CD14-positive monocyte (primary cell): Measurements from ENCODE around the gene RETREG2. TPM values are rescaled to one million over a fixed set of nuclear protein-coding genes. Genes with fewer than 3 reads are reported as not detected.

Experiments used
- DNase-seq, 3 donors: peaks; one replicate each; pipeline ENCODE4 v3.0.0-alpha.2; 2011 to 2022
- H2AFZ ChIP-seq: 2 replicates; pipeline ENCODE4 v1.6.0; 2012; ENCODE audit warnings: mild to moderate bottlenecking, low read depth, low read length, inconsistent platforms; ENCODE audit not compliant: insufficient read depth, poor library complexity, severe bottlenecking
- H3K27ac ChIP-seq, 2 donors: 1 replicate in 1 of 2; 2 replicates in 1 of 2; pipeline ENCODE4 v1.5.1; 2012 to 2013; ENCODE audit warnings: low read length in 2 of 2, control low read depth in 1 of 2, inconsistent platforms in 1 of 2, low read depth in 1 of 2, mild to moderate bottlenecking in 1 of 2
- H3K27me3 ChIP-seq, 2 donors: one replicate each; pipeline versions ENCODE4 v1.6.0 to v1.6.1; 2011 to 2013; ENCODE audit warnings: low read length in 2 of 2; ENCODE audit not compliant: control insufficient read depth in 2 of 2, insufficient read depth in 2 of 2
- H3K36me3 ChIP-seq, 2 donors: replicated peaks in 1 of 2; 1 replicate in 1 of 2; 2 replicates in 1 of 2; pipeline versions ENCODE4 v1.5.1 to v1.6.1; 2012 to 2013; ENCODE audit warnings: low read length in 2 of 2, control low read depth in 1 of 2, inconsistent platforms in 1 of 2, mild to moderate bottlenecking in 1 of 2; ENCODE audit not compliant: insufficient read depth in 2 of 2, control insufficient read depth in 1 of 2
- H3K4me1 ChIP-seq, 2 donors: 1 replicate in 1 of 2; 2 replicates in 1 of 2; pipeline versions ENCODE4 v1.5.1 to v1.6.1; 2012 to 2013; ENCODE audit warnings: low read length in 2 of 2, control low read depth in 1 of 2, inconsistent platforms in 1 of 2, mild to moderate bottlenecking in 1 of 2, moderate library complexity in 1 of 2; ENCODE audit not compliant: insufficient read depth in 2 of 2, control insufficient read depth in 1 of 2
- H3K4me2 ChIP-seq: replicated peaks from 2 replicates; pipeline ENCODE3; 2012; ENCODE audit warnings: low read length, moderate library complexity, mild to moderate bottlenecking; ENCODE audit not compliant: poor library complexity, severe bottlenecking; ENCODE audit errors: extremely low read depth
- H3K4me3 ChIP-seq, 3 experiments: fragments of 200-600 bp in 1 of 3; sonication (generic) in 1 of 3; replicated peaks in 1 of 3; 1 replicate in 2 of 3; 2 replicates in 1 of 3; pipeline ENCODE4 v1.5.1; 2011 to 2013; ENCODE audit warnings: low read length in 3 of 3, mild to moderate bottlenecking in 3 of 3, control low read depth in 2 of 3, low read depth in 2 of 3, inconsistent platforms in 1 of 3, moderate library complexity in 1 of 3
- H3K79me2 ChIP-seq: 2 replicates; pipeline ENCODE4 v1.6.0; 2012; ENCODE audit warnings: mild to moderate bottlenecking, control low read depth, inconsistent platforms, low read length, moderate library complexity; ENCODE audit not compliant: insufficient read depth
- H3K9ac ChIP-seq: 2 replicates; pipeline ENCODE4 v1.6.0; 2017; ENCODE audit warnings: low read length, mild to moderate bottlenecking; ENCODE audit not compliant: insufficient read depth, poor library complexity, severe bottlenecking
- H3K9me3 ChIP-seq, 2 donors: replicated peaks in 1 of 2; 1 replicate in 1 of 2; 2 replicates in 1 of 2; pipeline versions ENCODE4 v1.5.1 to v1.6.1; 2012 to 2013; ENCODE audit warnings: low read length in 2 of 2, control low read depth in 1 of 2; ENCODE audit not compliant: control insufficient read depth in 1 of 2, insufficient read depth in 1 of 2
- H4K20me1 ChIP-seq: 2 replicates; pipeline ENCODE4 v1.6.0; 2012; ENCODE audit warnings: mild to moderate bottlenecking, low read length, control low read depth, moderate library complexity; ENCODE audit not compliant: insufficient read depth
- H3K27ac Mint-ChIP-seq, 7 donors: one replicate each; pipeline ENCODE4 v1.8.0; 2020; ENCODE audit warnings: mild to moderate bottlenecking in 7 of 7, mixed read lengths in 7 of 7, moderate library complexity in 6 of 7, inconsistent platforms in 2 of 7
- H3K27me3 Mint-ChIP-seq, 3 donors: one replicate each; pipeline ENCODE4 v1.8.0; 2021 to 2022; ENCODE audit warnings: low read depth in 3 of 3, mild to moderate bottlenecking in 3 of 3, mixed read lengths in 3 of 3, moderate library complexity in 3 of 3, inconsistent platforms in 1 of 3
- H3K36me3 Mint-ChIP-seq, 2 donors: one replicate each; pipeline ENCODE4 v1.8.0; 2020; ENCODE audit warnings: mixed read lengths in 2 of 2, inconsistent platforms in 1 of 2, mild to moderate bottlenecking in 1 of 2
- H3K4me1 Mint-ChIP-seq: one replicate; pipeline ENCODE4 v1.8.0; 2020; ENCODE audit warnings: mild to moderate bottlenecking, mixed read lengths
- H3K4me3 Mint-ChIP-seq, 2 donors: one replicate each; pipeline ENCODE4 v1.8.0; 2020; ENCODE audit warnings: mild to moderate bottlenecking in 2 of 2, mixed read lengths in 2 of 2, moderate library complexity in 1 of 2
- H3K9me3 Mint-ChIP-seq, 7 donors: one replicate each; pipeline ENCODE4 v1.8.0; 2020 to 2022; ENCODE audit warnings: mixed read lengths in 7 of 7, mild to moderate bottlenecking in 6 of 7, moderate library complexity in 6 of 7, inconsistent platforms in 2 of 7
- CTCF ChIP-seq: fragments of 200-600 bp; IDR thresholded peaks from one replicate; pipeline ENCODE4 v1.8.0; 2022; ENCODE audit warnings: antibody characterized with exemption, mild to moderate bottlenecking
- WGBS: methylation state at CpG from one replicate; pipeline ENCODE4 v1.1.5; 2013; ENCODE audit warnings: missing lambda C conversion rate; ENCODE audit not compliant: insufficient coverage; 5-methylcytosine and 5-hydroxymethylcytosine counted together
- intact Hi-C, 2 donors: fragments of 100-400 bp; cut with micrococcal nuclease; formaldehyde crosslinking; loops; one replicate each; pipeline versions ENCODE4 v1.15.0 to v1.15.1; 2023
- polyA plus RNA-seq, 3 donors: library from polyadenylated mRNA; depleted of rRNA in 1 of 3; unstranded in 2 of 3; stranded (reverse) in 1 of 3; fragments of 300-500 nt in 2 of 3; fragments of >200 nt in 1 of 3; fragmentation: Illumina TruSeq in 2 of 3; gene quantifications; 1 replicate in 2 of 3; 2 replicates in 1 of 3; pipeline ENCODE4 v1.2.3, GENCODE V29; 2012 to 2021

Gene RETREG2
- polyA plus RNA-seq, 3 donors: 37.7 to 60.9 (median 39.4) TPM

- Mint-ChIP-seq H3K27ac (peak overlapping the region; percentile 30 to 84 (median 73)), H3K9me3 (peaks cover 0 to 29% (median 11%) of the 10 kb centered on the region in 7 donors), H3K4me1 (peaks cover 52% of the 10 kb centered on the region), H3K27me3 (peaks cover 44 to 67% (median 48%) of the 10 kb centered on the region in 3 donors), H3K36me3 (peaks cover 66 to 73% of the 10 kb centered on the region in 2 donors), H3K4me3 (peak overlapping the region; percentile 27 to 70)
- intact Hi-C loops: loop anchor here in 1 of 2 donors (5.0 kb wide), 1 partner anchor 72 kb away; no protein-coding TSS in a partner anchor
- 0% methylated on average over 3 of the region's 3 CpGs for WGBS
- H3K9ac ChIP-seq: no peak overlapping the region
- peaks cover 41 to 44% of the 10 kb centered on the region in 2 donors for H3K4me1 ChIP-seq
- peaks cover 0 to 49% of the 10 kb centered on the region in 2 donors for H3K27me3 ChIP-seq
- H4K20me1 ChIP-seq: peaks cover 84% of the 10 kb centered on the region
- peaks cover 0 to 5% of the 10 kb centered on the region in 2 donors for H3K9me3 ChIP-seq
- TF ChIP-seq CTCF: no peak
- peak overlapping the region in 1 of 3 experiments; percentile 33 for H3K4me3 ChIP-seq
- peak overlapping the region; percentile 38 for H3K4me2 ChIP-seq
- peaks cover 23% of the 10 kb centered on the region for H3K79me2 ChIP-seq
- DNase-seq: peak in 2 of 3 donors; percentile 70 to 77
- no peak overlapping the region for H2AFZ ChIP-seq
- peaks cover 45 to 60% of the 10 kb centered on the region in 2 donors for H3K36me3 ChIP-seq
- peak overlapping the region in 1 of 2 donors; percentile 8 for H3K27ac ChIP-seq
These were observed 47.3 kb downstream of the RETREG2 start for GRCh38 chr2:219225350-219225749.

- H3K4me1 Mint-ChIP-seq: peaks cover 53% of the 10 kb centered on the region
- intact Hi-C loops: loop anchor here in 1 of 2 donors (5.0 kb wide), 1 partner anchor 69 kb away; no protein-coding TSS in a partner anchor
These were observed 50.2 kb downstream of the RETREG2 start for GRCh38 chr2:219228041-219228910.

More at GRCh38 chr2:219228041-219228910, 50.2 kb downstream of the RETREG2 start:
- Histone ChIP-seq H3K36me3 (peaks cover 32 to 48% of the 10 kb centered on the region in 2 donors), H3K27ac (peak overlapping the region; percentile 18 to 86), H3K27me3 (peaks cover 0 to 24% of the 10 kb centered on the region in 2 donors), H3K79me2 (peaks cover 27% of the 10 kb centered on the region), H2AFZ (peak overlapping the region; percentile 82), H3K4me2 (peak overlapping the region; percentile 96), H3K9me3 (no peaks in the 10 kb centered on the region), H3K4me3 (peak overlapping the region; percentile 80 to 89 (median 81)), H3K9ac (peak overlapping the region; percentile 89), H3K4me1 (peaks cover 45 to 50% of the 10 kb centered on the region in 2 donors), H4K20me1 (peaks cover 62% of the 10 kb centered on the region)
- Mint-ChIP-seq H3K27ac (peak overlapping the region; percentile 18 to 75 (median 65)), H3K9me3 (peaks cover 0 to 21% (median 8%) of the 10 kb centered on the region in 7 donors), H3K4me3 (peak overlapping the region; percentile 95 to 98), H3K36me3 (peaks cover 54 to 63% of the 10 kb centered on the region in 2 donors), H3K27me3 (peaks cover 25 to 38% (median 30%) of the 10 kb centered on the region in 3 donors)
- DNase-seq: no peak
- 0% methylated on average over 3 of the region's 7 CpGs for WGBS
- no peak for TF ChIP-seq CTCF
